MCF 10A (cell line): ENCODE data around the gene DLGAP3. TPM values are rescaled to one million over a fixed set of nuclear protein-coding genes. Genes with fewer than 3 reads are reported as not detected.

Experiments used
- BruUV-seq: library from RNA; stranded (reverse); fragments of 400-500 nt; replicated peaks from 2 replicates; lab custom pipeline; 2021; lab: Mats Ljungman, UMichigan
- CTCF ChIA-PET: fragments of 300-600 bp; sonication (Branson Sonifier 250); formaldehyde crosslinking; extraction: SDS; loops from one replicate; lab custom pipeline; 2021; ENCODE audit warnings: antibody characterized with exemption, inconsistent platforms; lab: Yijun Ruan, JAX
- POLR2A ChIA-PET: fragments of 300-600, 350-650 bp; sonication (Branson Sonifier 250); formaldehyde crosslinking; extraction: SDS; loops from one replicate; lab custom pipeline; 2020; ENCODE audit warnings: antibody characterized with exemption, inconsistent platforms; lab: Yijun Ruan, JAX
- DNase-seq: peaks from one replicate; pipeline ENCODE4 v3.0.0-alpha.2; 2018; ENCODE audit not compliant: unreplicated experiment
- H3K27ac Mint-ChIP-seq: one replicate; pipeline ENCODE4 v1.8.0; 2022; ENCODE audit warnings: mild to moderate bottlenecking, low read depth, mixed read lengths; ENCODE audit not compliant: unreplicated experiment
- H3K27me3 Mint-ChIP-seq: one replicate; pipeline ENCODE4 v1.8.0; 2022; ENCODE audit warnings: mixed read lengths; ENCODE audit not compliant: insufficient read depth, unreplicated experiment
- H3K36me3 Mint-ChIP-seq: one replicate; pipeline ENCODE4 v1.8.0; 2022; ENCODE audit warnings: mild to moderate bottlenecking, moderate library complexity, mixed read lengths; ENCODE audit not compliant: insufficient read depth, unreplicated experiment
- H3K4me1 Mint-ChIP-seq: one replicate; pipeline ENCODE4 v1.8.0; 2022; ENCODE audit warnings: mixed read lengths; ENCODE audit not compliant: insufficient read depth, unreplicated experiment
- H3K4me3 Mint-ChIP-seq: one replicate; pipeline ENCODE4 v1.8.0; 2022; ENCODE audit warnings: mild to moderate bottlenecking, moderate library complexity, mixed read lengths; ENCODE audit not compliant: unreplicated experiment
- H3K9me3 Mint-ChIP-seq: one replicate; pipeline ENCODE4 v1.8.0; 2022; ENCODE audit warnings: mixed read lengths; ENCODE audit not compliant: unreplicated experiment
- intact Hi-C: fragments of 100-400 bp; cut with micrococcal nuclease; formaldehyde crosslinking; loops from 2 replicates; pipeline ENCODE4 v1.14.1; 2022
- total RNA-seq: library from RNA; stranded (reverse); gene quantifications from 2 replicates; pipeline ENCODE4 v1.2.3, GENCODE V29; 2022
- TF ChIP-seq, protein P1 (sequence below): fragments of 200-600 bp; IDR thresholded peaks from one replicate; pipeline ENCODE4 v1.8.0; 2022; ENCODE audit warnings: antibody characterized with exemption, mild to moderate bottlenecking; ENCODE audit not compliant: unreplicated experiment

The DLGAP3 gene
- total RNA-seq, 1 experiment from 2014 or later: 0.14 TPM

DNA sequence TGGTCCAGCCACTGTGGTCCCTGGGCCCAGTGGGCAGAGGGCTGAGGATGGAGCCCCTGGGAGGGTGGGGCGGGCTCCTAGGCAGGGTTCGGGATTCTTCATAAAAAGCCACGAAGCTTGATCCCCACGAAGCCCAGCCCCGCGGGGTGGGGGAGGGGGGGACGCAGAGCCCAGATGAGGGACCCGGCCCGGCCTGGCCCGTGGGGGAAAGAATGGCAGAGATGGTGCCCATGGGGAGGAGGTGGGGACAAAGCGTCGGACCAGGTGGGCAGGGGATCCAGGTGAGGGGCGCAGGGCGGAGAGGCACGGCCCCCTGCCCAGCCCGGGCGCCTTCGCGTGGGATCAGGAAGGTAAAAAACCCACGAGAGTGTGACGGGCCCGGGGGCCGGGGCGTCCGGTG, 63.9 kb downstream of the DLGAP3 start:
- H3K27me3 Mint-ChIP-seq: peaks cover 25% of the 10 kb centered on the region
- ChIA-PET POLR2A (interaction anchor here (0.6 to 2.1 kb wide), 4 partner anchors 13 to 1599 kb away, joined by 3 to 7 read pairs (median 4); partner anchors contain the start of genes GJB5 and MRPS15), CTCF (interaction anchor here (0.7 to 4.7 kb wide), 11 partner anchors 8 to 1618 kb away, joined by 3 to 33 read pairs (median 5); partner anchors contain the start of gene TMEM35B)
- no TSS peak for BruUV-seq
- no peaks in the 10 kb centered on the region for H3K9me3 Mint-ChIP-seq
- no peak overlapping the region for H3K27ac Mint-ChIP-seq
- H3K4me3 Mint-ChIP-seq: peak overlapping the region; percentile 73
- DNase-seq: no peak
- intact Hi-C loops: no loop called here
- no peaks in the 10 kb centered on the region for H3K36me3 Mint-ChIP-seq
- no peaks in the 10 kb centered on the region for H3K4me1 Mint-ChIP-seq
- TF ChIP-seq, protein P1, sequence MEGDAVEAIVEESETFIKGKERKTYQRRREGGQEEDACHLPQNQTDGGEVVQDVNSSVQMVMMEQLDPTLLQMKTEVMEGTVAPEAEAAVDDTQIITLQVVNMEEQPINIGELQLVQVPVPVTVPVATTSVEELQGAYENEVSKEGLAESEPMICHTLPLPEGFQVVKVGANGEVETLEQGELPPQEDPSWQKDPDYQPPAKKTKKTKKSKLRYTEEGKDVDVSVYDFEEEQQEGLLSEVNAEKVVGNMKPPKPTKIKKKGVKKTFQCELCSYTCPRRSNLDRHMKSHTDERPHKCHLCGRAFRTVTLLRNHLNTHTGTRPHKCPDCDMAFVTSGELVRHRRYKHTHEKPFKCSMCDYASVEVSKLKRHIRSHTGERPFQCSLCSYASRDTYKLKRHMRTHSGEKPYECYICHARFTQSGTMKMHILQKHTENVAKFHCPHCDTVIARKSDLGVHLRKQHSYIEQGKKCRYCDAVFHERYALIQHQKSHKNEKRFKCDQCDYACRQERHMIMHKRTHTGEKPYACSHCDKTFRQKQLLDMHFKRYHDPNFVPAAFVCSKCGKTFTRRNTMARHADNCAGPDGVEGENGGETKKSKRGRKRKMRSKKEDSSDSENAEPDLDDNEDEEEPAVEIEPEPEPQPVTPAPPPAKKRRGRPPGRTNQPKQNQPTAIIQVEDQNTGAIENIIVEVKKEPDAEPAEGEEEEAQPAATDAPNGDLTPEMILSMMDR: no peak

DNA sequence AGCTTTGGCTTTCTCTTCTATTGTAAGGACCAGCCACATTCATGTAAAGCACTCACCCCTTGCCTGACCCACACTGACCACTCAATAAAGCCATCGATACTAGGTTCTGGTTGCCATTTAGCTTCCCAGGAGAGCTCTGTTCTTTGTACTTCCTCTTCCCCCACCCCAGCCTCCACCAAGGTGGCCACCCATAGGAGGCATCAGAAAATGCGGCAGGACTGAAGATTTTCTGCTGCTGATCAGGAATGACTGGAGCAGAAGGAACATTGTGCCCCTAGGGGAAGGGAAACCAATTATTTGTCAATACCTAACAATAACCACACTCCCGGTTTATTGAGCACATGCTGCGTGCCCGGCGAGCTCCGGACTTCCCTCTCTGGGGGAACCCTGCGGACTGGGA, 64.7 kb downstream of the DLGAP3 start:
- Mint-ChIP-seq H3K9me3 (no peaks in the 10 kb centered on the region), H3K27me3 (peaks cover 24% of the 10 kb centered on the region), H3K27ac (no peak overlapping the region), H3K4me1 (peaks cover 6% of the 10 kb centered on the region), H3K36me3 (no peaks in the 10 kb centered on the region), H3K4me3 (peak overlapping the region; percentile 73)
- intact Hi-C loops: no loop called here
- DNase-seq: no peak
- TF ChIP-seq, protein P1: no peak
- ChIA-PET POLR2A (interaction anchor here (1.2 kb wide), 1 partner anchor 12 kb away, joined by 4 read pairs; no protein-coding TSS in a partner anchor), CTCF (interaction anchor here (0.5 to 4.7 kb wide), 6 partner anchors 9 to 1232 kb away, joined by 3 to 33 read pairs (median 4); no protein-coding TSS in a partner anchor)
- BruUV-seq: no TSS peak

- ChIA-PET CTCF (interaction anchor here (1.5 to 4.7 kb wide), 2 partner anchors 10 to 75 kb away, joined by 3 to 33 read pairs; no protein-coding TSS in a partner anchor), POLR2A (no interaction called here)
- peaks cover 10% of the 10 kb centered on the region for H3K4me1 Mint-ChIP-seq
- H3K9me3 Mint-ChIP-seq: no peaks in the 10 kb centered on the region
- H3K4me3 Mint-ChIP-seq: no peak overlapping the region
- BruUV-seq: no TSS peak
- no peak for DNase-seq
- TF ChIP-seq, protein P1: no peak
- peaks cover 23% of the 10 kb centered on the region for H3K27me3 Mint-ChIP-seq
- no peak overlapping the region for H3K27ac Mint-ChIP-seq
- intact Hi-C loops: no loop called here
- no peaks in the 10 kb centered on the region for H3K36me3 Mint-ChIP-seq
Observed at GRCh38 chr1:34863501-34863900, 65.9 kb downstream of the DLGAP3 start.

GRCh38 chr1:34859446-34860200, 69.8 kb downstream of the DLGAP3 start, which contains the start of gene SMIM12:
SMIM12 (minus strand) TSS chr1:34859749; CDS start chr1:34855977, 3,772 bp downstream.
- no TSS peak for BruUV-seq
- intact Hi-C loops: loop anchor here (10.0 kb wide), 1 partner anchor 175 kb away; no protein-coding TSS in a partner anchor
- peaks cover 9% of the 10 kb centered on the region for H3K27me3 Mint-ChIP-seq
- CTCF ChIA-PET: interaction anchor here (0.6 to 2.1 kb wide), 27 partner anchors 9 to 1858 kb away, joined by 3 to 23 read pairs (median 4); partner anchors contain the start of genes GJB3 and GJB5
- no peaks in the 10 kb centered on the region for H3K9me3 Mint-ChIP-seq
- H3K4me1 Mint-ChIP-seq: peaks cover 16% of the 10 kb centered on the region
- TF ChIP-seq, protein P1: peak; percentile 79
- peak within 1 kb of the TSS; percentile 79 for H3K27ac Mint-ChIP-seq
- DNase-seq: peak; percentile 95
- H3K4me3 Mint-ChIP-seq: peak within 1 kb of the TSS; percentile 93
- peaks cover 19% of the 10 kb centered on the region for H3K36me3 Mint-ChIP-seq
- POLR2A ChIA-PET: interaction anchor here (0.6 to 2.2 kb wide), 22 partner anchors 9 to 1529 kb away, joined by 3 to 21 read pairs (median 4); partner anchors contain the start of genes GJB5, TMEM35B, ZMYM1 and ZMYM6
